GM23338 (cell line): ENCODE data around the gene PHGDH. TPM values are rescaled to one million over a fixed set of nuclear protein-coding genes. Genes with fewer than 3 reads are reported as not detected.

Experiments used
- ATAC-seq: fragments of 200-7000 bp; cut with Tn5 transposase; 3 replicates; pipeline ENCODE4 v1.9.1; 2020
- DNase-seq: peaks from one replicate; pipeline ENCODE4 v3.0.0-alpha.2; 2015; ENCODE audit warnings: low spot score
- H2AFZ ChIP-seq: fragments of 200-600 bp; sonication (generic); 2 replicates; pipeline ENCODE4 v1.8.0; 2016; ENCODE audit warnings: antibody characterized with exemption, mild to moderate bottlenecking, moderate library complexity
- H3F3A ChIP-seq: fragments of 200-600 bp; sonication (generic); replicated peaks from 2 replicates; pipeline ENCODE4 v1.8.0; 2017; ENCODE audit warnings: antibody characterized with exemption, mixed run types, low read depth
- H3K27ac ChIP-seq: fragments of 200-600 bp; sonication (generic); 2 replicates; pipeline ENCODE4 v1.6.1; 2016; ENCODE audit warnings: low read depth
- H3K27me3 ChIP-seq: fragments of 200-600 bp; sonication (generic); 2 replicates; pipeline ENCODE4 v1.8.0; 2016; ENCODE audit warnings: mild to moderate bottlenecking, mixed run types, moderate library complexity; ENCODE audit not compliant: insufficient read depth
- H3K36me3 ChIP-seq: fragments of 200-600 bp; sonication (generic); 2 replicates; pipeline ENCODE4 v1.8.0; 2016; ENCODE audit warnings: mild to moderate bottlenecking; ENCODE audit not compliant: insufficient read depth
- H3K4me1 ChIP-seq: fragments of 200-600 bp; sonication (generic); 2 replicates; pipeline ENCODE4 v1.8.0; 2016; ENCODE audit warnings: mild to moderate bottlenecking, moderate library complexity; ENCODE audit not compliant: insufficient read depth
- H3K4me2 ChIP-seq: fragments of 200-600 bp; sonication (generic); 2 replicates; pipeline ENCODE4 v1.7.1; 2017; ENCODE audit warnings: mixed run types
- H3K4me3 ChIP-seq: fragments of 200-600 bp; sonication (generic); 2 replicates; pipeline ENCODE4 v1.6.1; 2016; ENCODE audit warnings: mixed run types
- H3K79me2 ChIP-seq: fragments of 200-600 bp; sonication (generic); replicated peaks from 2 replicates; pipeline ENCODE4 v1.8.0; 2017; ENCODE audit warnings: mild to moderate bottlenecking; ENCODE audit not compliant: insufficient read depth
- H3K9me2 ChIP-seq: fragments of 200-600 bp; sonication (generic); 2 replicates; pipeline ENCODE4 v1.8.0; 2017; ENCODE audit not compliant: insufficient read depth
- H4K20me1 ChIP-seq: fragments of 200-600 bp; sonication (generic); replicated peaks from 2 replicates; pipeline ENCODE4 v1.8.0; 2017; ENCODE audit warnings: mild to moderate bottlenecking; ENCODE audit not compliant: insufficient read depth
- H3K27ac Mint-ChIP-seq: 2 replicates; pipeline ENCODE4 v1.8.0; 2020; ENCODE audit warnings: inconsistent platforms, mild to moderate bottlenecking, moderate library complexity, mixed read lengths
- H3K27me3 Mint-ChIP-seq: 3 replicates; pipeline ENCODE4 v1.8.0; 2022; ENCODE audit warnings: low read depth, mild to moderate bottlenecking, moderate library complexity, mixed read lengths, inconsistent platforms; ENCODE audit not compliant: insufficient read depth, poor library complexity
- H3K36me3 Mint-ChIP-seq: 3 replicates; pipeline ENCODE4 v1.8.0; 2021; ENCODE audit warnings: low read depth, mild to moderate bottlenecking, inconsistent platforms, moderate library complexity, mixed read lengths
- H3K4me1 Mint-ChIP-seq: 3 replicates; pipeline ENCODE4 v1.8.0; 2020; ENCODE audit warnings: mild to moderate bottlenecking, inconsistent platforms, mixed read lengths
- H3K4me3 Mint-ChIP-seq: 3 replicates; pipeline ENCODE4 v1.8.0; 2021; ENCODE audit warnings: moderate library complexity, mild to moderate bottlenecking, inconsistent platforms, mixed read lengths
- H3K9me3 Mint-ChIP-seq: 3 replicates; pipeline ENCODE4 v1.8.0; 2020; ENCODE audit warnings: moderate library complexity, mild to moderate bottlenecking, inconsistent platforms, mixed read lengths
- CREB1 ChIP-seq: fragments of 250-450 bp; sonication (Bioruptor Pico); IDR thresholded peaks from 2 replicates; pipeline ENCODE4 v1.5.0; 2020; ENCODE audit warnings: low read depth, mild to moderate bottlenecking, moderate library complexity
- CTCF ChIP-seq, 2 experiments: fragments of 200-600 bp in 1 of 2; sonication (generic) in 1 of 2; conservative IDR thresholded peaks; 2 replicates each; pipeline versions ENCODE4 v1.5.1 to v1.6.1; 2016 to 2017; ENCODE audit warnings: antibody characterized with exemption in 2 of 2, low read depth in 2 of 2, mild to moderate bottlenecking in 2 of 2, moderate library complexity in 1 of 2
- ETS1 ChIP-seq: IDR thresholded peaks from 2 replicates; pipeline ENCODE4 v1.6.1; 2016; ENCODE audit warnings: antibody characterized with exemption
- EZH2 ChIP-seq: fragments of 200-600 bp; sonication (generic); IDR thresholded peaks from one replicate; pipeline ENCODE4 v1.8.0; 2017; ENCODE audit warnings: antibody characterized with exemption, mild to moderate bottlenecking, low read depth; ENCODE audit not compliant: unreplicated experiment
- EZH2phosphoT487 ChIP-seq: fragments of 200-600 bp; sonication (generic); IDR thresholded peaks from one replicate; pipeline ENCODE4 v1.8.1; 2018; ENCODE audit warnings: antibody characterized with exemption; ENCODE audit not compliant: unreplicated experiment
- JUNB ChIP-seq: IDR thresholded peaks from one replicate; pipeline ENCODE4 v1.6.1; 2016; ENCODE audit warnings: antibody characterized with exemption; ENCODE audit not compliant: unreplicated experiment
- NANOG ChIP-seq: IDR thresholded peaks from 2 replicates; pipeline ENCODE4 v1.6.1; 2016; ENCODE audit warnings: antibody characterized with exemption, borderline replicate concordance
- POLR2AphosphoS5 ChIP-seq: IDR thresholded peaks from 2 replicates; pipeline ENCODE4 v1.6.1; 2016; ENCODE audit warnings: antibody characterized with exemption, low read depth
- REST ChIP-seq: IDR thresholded peaks from one replicate; pipeline ENCODE4 v1.6.1; 2018; ENCODE audit warnings: antibody characterized with exemption; ENCODE audit not compliant: unreplicated experiment
- STAT1 ChIP-seq: IDR thresholded peaks from one replicate; pipeline ENCODE4 v1.6.1; 2016; ENCODE audit warnings: antibody characterized with exemption; ENCODE audit not compliant: unreplicated experiment
- ZNF114 ChIP-seq: fragments of 250-450 bp; sonication (Bioruptor Pico); IDR thresholded peaks from 2 replicates; pipeline ENCODE4 v1.5.0; 2020; ENCODE audit warnings: mild to moderate bottlenecking, moderate library complexity
- ZNF331 ChIP-seq: fragments of 250-450 bp; sonication (Bioruptor Pico); IDR thresholded peaks from 2 replicates; pipeline ENCODE4 v1.5.0; 2020; ENCODE audit warnings: low read depth, mild to moderate bottlenecking, moderate library complexity
- ZNF462 ChIP-seq: fragments of 250-450 bp; sonication (Bioruptor Pico); IDR thresholded peaks from 2 replicates; pipeline ENCODE4 v1.5.0; 2020; ENCODE audit warnings: mild to moderate bottlenecking, moderate library complexity
- polyA plus RNA-seq: library from polyadenylated mRNA; unstranded; fragments of >200 nt; fragmentation: Nextera tagmentation; extraction: Ambion mirVana; gene quantifications from 2 replicates; pipeline ENCODE4 v1.2.1, GENCODE V29; 2016
- total RNA-seq: library from RNA; depleted of rRNA; stranded (reverse); fragments of >200 nt; shearing (Covaris generic); gene quantifications from 2 replicates; pipeline ENCODE4 v1.2.3, GENCODE V29; 2014

Gene PHGDH
- total and polyA plus RNA-seq, 2 experiments from 2014 or later, result 612 to 885 TPM

- Histone ChIP-seq H3K27ac (0 out of 2 replicates have a peak overlapping the region, but pooled peaks have one; percentile 19), H3K27me3 (no peaks in the 10 kb centered on the region), H3F3A (peaks cover 31% of the 10 kb centered on the region), H3K4me1 (peaks cover 31% of the 10 kb centered on the region), H2AFZ (no peak overlapping the region), H3K9me2 (no peaks in the 10 kb centered on the region), H3K79me2 (peaks cover 100% of the 10 kb centered on the region), H3K4me2 (no peak overlapping the region), H3K36me3 (peaks cover 63% of the 10 kb centered on the region), H3K4me3 (no peak overlapping the region), H4K20me1 (peaks cover 91% of the 10 kb centered on the region)
- Mint-ChIP-seq H3K4me1 (peaks cover 55% of the 10 kb centered on the region), H3K36me3 (peaks cover 88% of the 10 kb centered on the region), H3K27ac (peak overlapping the region; percentile 50; the same call in 1 of the 2 replicates), H3K27me3 (peaks cover 8% of the 10 kb centered on the region), H3K4me3 (no peak overlapping the region), H3K9me3 (no peaks in the 10 kb centered on the region)
- TF ChIP-seq NANOG (no peak), STAT1 (no peak), JUNB (no peak), ZNF462 (no peak), ETS1 (no peak), ZNF114 (CRISPR knock-in tag) (no peak), POLR2AphosphoS5 (no peak), EZH2 (no peak), CREB1 (CRISPR knock-in tag) (no peak), CTCF (conservative IDR thresholded peaks at IDR 0.05; ENCODE audit: low read depth in 2 of 2) (no peak), ZNF331 (no peak), EZH2phosphoT487 (no peak), REST (no peak)
- no peak for DNase-seq
- no peak for ATAC-seq
Measured at GRCh38 chr1:119720866-119721440, 9.2 kb downstream of the PHGDH start.
